ENCODE measurements around the gene ZDHHC23. TPM values are rescaled to one million over a fixed set of nuclear protein-coding genes. Genes with fewer than 3 reads are reported as not detected.

ZDHHC23 gene
- total and polyA plus RNA-seq, 2 of the 4 experiments (the other 2 are of a cell fraction), result 0.50 to 0.90 TPM

DNA sequence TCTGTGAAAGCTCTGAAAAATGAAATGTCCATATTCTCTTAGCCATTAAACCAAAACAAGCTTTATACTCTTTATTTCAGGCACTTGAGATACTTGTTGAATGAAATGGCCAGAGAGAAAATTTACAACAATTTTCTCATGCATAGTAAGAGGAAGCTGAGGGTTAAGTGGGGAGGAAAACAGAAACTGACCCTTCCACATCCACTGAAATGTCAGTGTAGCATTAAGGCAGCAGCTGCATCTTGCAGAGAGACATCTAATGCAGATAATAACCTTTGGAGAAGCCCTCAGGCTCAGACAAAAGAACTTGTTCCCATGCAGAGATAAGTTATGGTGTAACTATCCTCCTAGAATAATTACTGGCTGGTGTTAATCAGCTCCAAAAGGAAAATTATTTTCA, 34.0 kb downstream of the ZDHHC23 start:
- Histone ChIP-seq H4K8ac (ENCODE audit: low read depth in 2 of 2, low read length in 2 of 2) (no peak overlapping the region), H2AFZ (replicated peaks; ENCODE audit: low read length, poor library complexity) (no peak overlapping the region), H3K9me3 (ENCODE audit: control insufficient read depth, insufficient read depth, low read length) (no peaks in the 10 kb centered on the region), H3K14ac (replicated peaks; ENCODE audit: low read depth, low read length) (no peak overlapping the region), H3K4me2 (ENCODE audit: low read depth, low read length) (no peak overlapping the region), H4K5ac (ENCODE audit: low read depth, low read length) (no peak overlapping the region), H3K4me1 (ENCODE audit: control insufficient read depth, insufficient read depth, low read length) (no peaks in the 10 kb centered on the region), H3K36me3 (ENCODE audit: control insufficient read depth, insufficient read depth, low read length) (peaks cover 2% of the 10 kb centered on the region; the same call in 1 of the 2 replicates), H3K27ac (ENCODE audit: insufficient read depth, low read length) (no peak overlapping the region), H3K23ac (ENCODE audit: low read depth, low read length) (no peak overlapping the region), H3K4me3 (ENCODE audit: insufficient read depth, low read depth, low read length) (no peak overlapping the region), H2AK9ac (replicated peaks; ENCODE audit: low read depth, low read length, poor library complexity) (no peak overlapping the region), H2BK20ac (ENCODE audit: low read depth, low read length) (no peak overlapping the region), H3K56ac (ENCODE audit: extremely low read depth, insufficient read depth, low read length) (no peak overlapping the region), H2AK5ac (ENCODE audit: low read depth, low read length) (no peak overlapping the region), H3K9me1 (ENCODE audit: insufficient read depth, low read length) (no peaks in the 10 kb centered on the region), H3K79me1 (ENCODE audit: low read depth in 1 of 2, low read length in 2 of 2) (no peaks in the 10 kb centered on the region), H2BK120ac (ENCODE audit: low read depth, low read length) (no peak overlapping the region), H4K91ac (ENCODE audit: insufficient read depth, low read depth, low read length) (no peak overlapping the region), H4K20me1 (ENCODE audit: insufficient read depth, low read length) (no peaks in the 10 kb centered on the region), H2BK15ac (ENCODE audit: low read depth, low read length) (no peak overlapping the region), H3K4ac (ENCODE audit: low read depth, low read length) (no peak overlapping the region), H3K18ac (ENCODE audit: low read depth, low read length) (no peak overlapping the region), H2BK5ac (ENCODE audit: low read depth, low read length, poor library complexity, severe bottlenecking) (no peak overlapping the region), H3K27me3 (ENCODE audit: control insufficient read depth, insufficient read depth, low read length) (no peaks in the 10 kb centered on the region; the same call in 1 of the 2 replicates), H3K9ac (ENCODE audit: low read depth, low read length) (no peak overlapping the region)
- POLR2A ChIA-PET (ENCODE audit: unreplicated experiment), result no interaction called here
- in situ Hi-C loops (cut with MboI; ENCODE audit: low sequenced_read_pairs), result no loop called here
- no TSS peak for BruUV-seq (replicated peaks)
- DNase-seq (no peak), ATAC-seq (ENCODE audit: low read depth) (no peak)
- CTCF ChIA-PET, result interaction anchor here (1.0 to 1.1 kb wide), 2 partner anchors 13 to 173 kb away, joined by 3 to 4 read pairs; no protein-coding TSS in a partner anchor
- dilution Hi-C loops (cut with HindIII; ENCODE audit: low sequenced_read_pairs, unreplicated experiment), result no loop called here
- no peak for TF ChIP-seq CEBPB (IDR thresholded peaks at IDR 0.05; ENCODE audit: low read depth, low read length)
- no peak for TF ChIP-seq MAFK (IDR thresholded peaks at IDR 0.05; ENCODE audit: low read depth, low read length)
- TF ChIP-seq, protein P1, sequence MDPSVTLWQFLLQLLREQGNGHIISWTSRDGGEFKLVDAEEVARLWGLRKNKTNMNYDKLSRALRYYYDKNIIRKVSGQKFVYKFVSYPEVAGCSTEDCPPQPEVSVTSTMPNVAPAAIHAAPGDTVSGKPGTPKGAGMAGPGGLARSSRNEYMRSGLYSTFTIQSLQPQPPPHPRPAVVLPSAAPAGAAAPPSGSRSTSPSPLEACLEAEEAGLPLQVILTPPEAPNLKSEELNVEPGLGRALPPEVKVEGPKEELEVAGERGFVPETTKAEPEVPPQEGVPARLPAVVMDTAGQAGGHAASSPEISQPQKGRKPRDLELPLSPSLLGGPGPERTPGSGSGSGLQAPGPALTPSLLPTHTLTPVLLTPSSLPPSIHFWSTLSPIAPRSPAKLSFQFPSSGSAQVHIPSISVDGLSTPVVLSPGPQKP (IDR thresholded peaks at IDR 0.05; ENCODE audit: borderline replicate concordance, low read depth, low read length), result no peak
- no peak for TF ChIP-seq FOS (IDR thresholded peaks at IDR 0.05; ENCODE audit: low read depth, low read length)
- TF ChIP-seq MAZ (IDR thresholded peaks at IDR 0.05; ENCODE audit: borderline replicate concordance, low read depth, low read length), result no peak
- TF ChIP-seq NFE2L2 (IDR thresholded peaks at IDR 0.05; ENCODE audit: low read depth, low read length), result no peak
- no peak for TF ChIP-seq RCOR1 (IDR thresholded peaks at IDR 0.05; ENCODE audit: insufficient replicate concordance, low read length)
- no peak for TF ChIP-seq POLR2A (IDR thresholded peaks at IDR 0.05; ENCODE audit: low read depth, low read length)
- intact Hi-C loops (cut with micrococcal nuclease), result no loop called here

Measured in IMR-90 (cell line).